HFF-Myc (cell line): ENCODE data around the gene AP2A2.

Experiments
- DNase-seq: peaks from one replicate; pipeline ENCODE4 v3.0.0-alpha.2; 2011; ENCODE audit warnings: low read depth; ENCODE audit errors: extremely low read depth
- H3K4me3 ChIP-seq: replicated peaks from 2 replicates; pipeline ENCODE4 v1.5.1; 2011; ENCODE audit warnings: low read depth, mild to moderate bottlenecking, control low read depth, low read length
- TF ChIP-seq, protein P1 (sequence below): IDR thresholded peaks from 2 replicates; pipeline ENCODE4 v1.5.1; 2012; ENCODE audit warnings: mild to moderate bottlenecking, low read depth, low read length, control low read depth; ENCODE audit errors: missing control alignments

AP2A2 gene

DNA sequence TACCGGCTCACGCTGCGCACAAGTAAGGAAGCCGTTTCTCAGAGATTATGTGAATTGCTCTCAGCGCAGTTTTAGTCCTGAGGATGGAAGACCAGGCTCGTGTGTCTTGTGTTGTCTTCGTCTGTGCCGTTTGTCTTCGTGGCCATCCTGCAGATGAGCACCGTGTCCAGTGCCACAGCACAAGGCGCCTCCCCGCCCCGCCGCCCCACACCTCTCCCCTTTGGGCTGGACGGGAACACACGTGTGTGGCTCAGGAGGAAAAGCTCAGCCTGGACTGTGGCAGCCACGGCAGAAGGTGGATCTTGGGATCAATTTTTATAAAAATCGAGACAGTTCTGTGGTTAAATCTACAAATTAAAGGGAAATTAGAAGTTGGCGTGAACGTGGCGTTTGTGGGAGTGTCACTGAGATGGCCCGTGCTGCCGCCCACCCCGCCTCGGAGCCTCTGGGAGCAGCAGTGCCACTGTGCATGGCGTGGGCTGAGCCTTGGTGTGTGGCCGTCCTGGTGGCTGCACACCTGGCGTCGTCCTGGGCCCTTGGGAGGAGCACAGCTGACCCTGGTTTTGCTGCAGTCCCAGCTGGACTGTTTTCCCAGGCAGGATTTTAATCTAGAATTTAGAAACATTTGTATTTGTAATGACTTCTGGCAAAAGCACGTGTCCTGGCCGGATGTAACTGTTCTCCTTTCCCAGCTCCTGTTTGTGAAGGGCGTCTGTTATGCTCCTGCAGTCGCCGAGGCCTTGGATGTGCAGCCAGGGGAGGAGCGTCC is 85.1 kb downstream of the AP2A2 start:
- no peak for DNase-seq
- TF ChIP-seq, protein P1, sequence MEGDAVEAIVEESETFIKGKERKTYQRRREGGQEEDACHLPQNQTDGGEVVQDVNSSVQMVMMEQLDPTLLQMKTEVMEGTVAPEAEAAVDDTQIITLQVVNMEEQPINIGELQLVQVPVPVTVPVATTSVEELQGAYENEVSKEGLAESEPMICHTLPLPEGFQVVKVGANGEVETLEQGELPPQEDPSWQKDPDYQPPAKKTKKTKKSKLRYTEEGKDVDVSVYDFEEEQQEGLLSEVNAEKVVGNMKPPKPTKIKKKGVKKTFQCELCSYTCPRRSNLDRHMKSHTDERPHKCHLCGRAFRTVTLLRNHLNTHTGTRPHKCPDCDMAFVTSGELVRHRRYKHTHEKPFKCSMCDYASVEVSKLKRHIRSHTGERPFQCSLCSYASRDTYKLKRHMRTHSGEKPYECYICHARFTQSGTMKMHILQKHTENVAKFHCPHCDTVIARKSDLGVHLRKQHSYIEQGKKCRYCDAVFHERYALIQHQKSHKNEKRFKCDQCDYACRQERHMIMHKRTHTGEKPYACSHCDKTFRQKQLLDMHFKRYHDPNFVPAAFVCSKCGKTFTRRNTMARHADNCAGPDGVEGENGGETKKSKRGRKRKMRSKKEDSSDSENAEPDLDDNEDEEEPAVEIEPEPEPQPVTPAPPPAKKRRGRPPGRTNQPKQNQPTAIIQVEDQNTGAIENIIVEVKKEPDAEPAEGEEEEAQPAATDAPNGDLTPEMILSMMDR, result no peak
- H3K4me3 ChIP-seq, result no peak overlapping the region

DNA sequence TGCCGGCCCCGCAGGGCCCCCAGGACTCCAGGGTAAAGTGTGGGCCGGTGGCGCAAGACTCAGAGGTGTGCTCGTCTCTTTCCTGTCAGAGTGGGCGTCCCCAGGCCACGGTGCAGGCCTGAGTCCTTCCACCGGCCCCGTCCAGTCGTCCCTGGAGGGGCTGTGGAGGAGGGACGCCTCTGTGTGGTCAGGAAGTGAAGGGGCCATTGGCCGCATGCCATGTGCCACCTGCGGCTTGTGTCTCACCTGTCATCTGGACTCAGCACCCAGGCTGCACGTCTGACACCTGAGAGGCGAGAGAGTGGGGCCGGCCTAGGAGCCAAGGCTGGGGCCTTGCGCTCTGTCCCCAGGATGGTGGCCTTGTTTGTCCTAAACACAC is 85.6 kb downstream of the AP2A2 start:
- TF ChIP-seq, protein P1, result no peak
- no peak overlapping the region for H3K4me3 ChIP-seq
- DNase-seq, result no peak

DNA sequence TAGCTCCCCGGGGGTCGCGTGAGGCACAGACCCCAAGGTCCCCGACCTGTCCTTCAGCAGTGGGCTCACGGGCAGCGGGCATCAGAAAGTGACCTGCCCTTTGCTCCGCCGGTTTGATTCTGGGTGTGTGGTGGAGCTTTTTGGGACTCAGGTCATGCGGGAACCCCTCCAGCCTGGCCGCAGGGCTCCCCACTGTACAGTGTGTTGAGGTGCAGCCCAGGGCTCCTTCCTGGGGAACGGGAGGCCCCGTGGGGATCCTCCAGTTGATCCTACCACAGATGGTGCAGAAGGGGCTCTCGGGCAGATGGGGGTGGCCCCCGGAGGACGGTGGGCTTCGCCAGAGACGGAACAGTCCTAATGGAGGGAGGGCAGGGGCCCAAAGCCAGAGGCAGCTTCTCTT is 86.6 kb downstream of the AP2A2 start:
- no peak for DNase-seq
- no peak overlapping the region for H3K4me3 ChIP-seq
- TF ChIP-seq, protein P1, result no peak

DNA sequence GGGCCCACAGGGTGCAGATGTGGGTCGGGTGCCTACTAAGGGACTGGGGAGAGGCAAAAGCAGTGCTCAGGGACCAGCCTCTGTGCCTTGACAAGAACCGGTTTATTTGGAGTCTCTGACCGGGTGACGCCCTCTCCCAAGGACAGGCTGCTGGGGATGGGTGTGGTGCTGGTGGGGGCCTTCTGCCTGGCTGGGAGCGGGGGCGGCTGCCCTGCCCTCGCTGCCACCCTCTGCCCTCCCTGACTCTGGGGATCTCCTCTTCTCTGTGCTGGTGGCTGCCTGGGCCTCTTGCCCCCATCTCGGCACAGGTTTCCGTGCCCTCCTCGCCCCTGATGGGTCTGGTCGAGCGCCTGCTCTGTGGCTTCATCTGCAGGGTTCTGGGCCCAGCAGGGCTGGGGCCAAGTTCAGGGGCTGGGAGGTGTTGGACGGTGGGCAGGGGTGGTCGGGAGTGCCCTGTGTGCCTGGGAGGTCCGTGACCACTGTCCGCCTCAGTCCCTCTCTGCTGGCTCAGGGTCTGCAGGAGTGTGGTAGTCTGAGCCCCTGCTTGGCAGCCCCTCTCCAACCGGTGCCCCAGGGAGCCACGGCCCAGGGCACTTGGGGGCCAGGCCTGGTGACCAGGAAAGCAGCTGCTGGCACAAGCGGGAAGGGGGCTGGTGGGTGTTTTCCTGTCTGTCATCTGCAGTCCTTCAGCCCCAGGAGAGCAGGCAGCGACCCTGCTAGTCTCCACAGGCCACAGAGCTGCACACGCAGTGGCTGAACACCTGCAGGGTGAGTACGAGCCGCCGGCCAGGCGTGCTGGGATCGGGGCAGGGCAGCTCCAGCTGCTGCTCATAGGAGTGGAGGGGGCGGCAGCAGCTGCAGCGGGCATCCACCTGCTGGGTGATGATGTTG is 87.3 kb downstream of the AP2A2 start:
- DNase-seq, result no peak
- no peak overlapping the region for H3K4me3 ChIP-seq
- TF ChIP-seq, protein P1, result no peak

DNA sequence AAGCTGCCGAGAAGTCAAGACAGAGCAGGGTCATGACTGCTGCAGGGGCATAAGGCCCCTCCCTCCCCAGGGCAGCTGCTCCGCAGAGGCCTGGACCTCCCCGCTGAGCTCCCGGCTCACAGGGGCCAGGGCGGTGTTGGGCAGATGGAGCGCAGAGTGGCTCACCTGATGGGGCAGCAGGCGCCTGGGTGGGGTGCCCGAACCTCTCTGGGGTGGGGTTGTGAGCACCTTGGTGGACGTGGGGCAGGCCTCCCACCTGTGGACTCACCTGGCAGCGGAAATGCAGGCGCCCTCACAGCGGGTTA is 87.9 kb downstream of the AP2A2 start:
- TF ChIP-seq, protein P1, result no peak
- no peak for DNase-seq
- H3K4me3 ChIP-seq, result no peak overlapping the region

DNA sequence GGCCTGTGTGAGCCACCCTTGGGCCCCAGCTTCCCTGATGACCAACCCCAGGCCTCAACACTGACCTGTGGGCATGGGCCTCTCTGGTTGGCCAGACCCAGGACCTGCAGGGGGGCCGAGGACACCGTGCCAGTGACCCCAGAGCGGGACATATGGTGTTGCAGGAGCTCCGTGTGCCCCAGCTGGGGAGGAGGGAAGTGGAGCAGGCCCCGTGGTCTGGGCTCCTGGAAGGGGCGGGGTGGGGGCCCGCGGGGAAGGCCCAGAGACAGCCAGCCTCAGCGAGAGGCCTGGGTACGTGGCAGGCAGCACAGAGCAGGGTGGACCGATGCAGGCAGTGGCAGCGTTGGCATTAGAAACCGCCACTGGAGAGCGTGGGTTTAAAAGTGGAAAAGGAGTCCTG is 88.6 kb downstream of the AP2A2 start:
- TF ChIP-seq, protein P1, result no peak
- no peak for DNase-seq
- H3K4me3 ChIP-seq, result no peak overlapping the region
